HG03575 (cell line): ENCODE measurements around the gene ZNF775.

Experiments used
- ATAC-seq: cut with Tn5 transposase; IDR thresholded peaks from one replicate; pipeline ENCODE4 v1.9.1; 2021; ENCODE audit not compliant: unreplicated experiment, insufficient number of reproducible peaks, low FRiP score; ENCODE audit errors: extremely low read depth

The ZNF775 gene

DNA sequence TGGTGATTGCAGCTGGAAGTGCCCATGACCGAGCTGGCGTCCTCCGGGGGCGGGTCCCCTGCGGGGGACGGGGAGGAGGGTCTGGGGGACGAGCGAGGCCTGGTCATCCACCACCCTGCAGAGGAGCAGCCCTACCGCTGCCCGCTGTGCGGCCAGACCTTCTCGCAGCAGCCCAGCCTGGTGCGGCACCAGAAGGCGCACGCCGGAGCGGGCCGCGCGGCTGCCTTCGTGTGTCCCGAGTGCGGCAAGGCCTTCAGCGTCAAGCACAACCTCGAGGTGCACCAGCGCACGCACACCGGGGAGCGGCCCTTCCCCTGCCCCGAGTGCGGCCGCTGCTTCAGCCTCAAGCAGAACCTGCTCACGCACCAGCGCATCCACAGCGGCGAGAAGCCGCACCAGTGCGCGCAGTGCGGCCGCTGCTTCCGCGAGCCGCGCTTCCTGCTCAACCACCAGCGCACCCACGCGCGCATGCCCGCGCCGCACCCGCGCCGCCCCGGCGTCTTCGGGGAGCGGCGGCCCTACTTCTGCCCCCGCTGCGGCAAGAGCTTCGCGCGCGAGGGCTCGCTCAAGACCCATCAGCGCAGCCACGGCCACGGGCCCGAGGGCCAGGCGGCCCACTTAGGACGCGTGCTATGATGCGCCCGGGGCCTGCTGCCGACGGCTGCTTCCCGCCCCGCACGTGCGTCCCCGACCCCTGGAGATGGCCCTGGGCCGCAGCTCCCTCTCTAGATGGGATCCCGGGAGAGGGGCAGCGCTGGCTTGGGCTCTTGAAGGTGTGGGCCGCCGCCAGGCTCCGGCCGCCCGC, 28.7 kb downstream of the ZNF775 start:
- ATAC-seq, result no peak

- no peak for ATAC-seq
Observed at GRCh38 chr7:150408393-150409299, 29.5 kb downstream of the ZNF775 start.

GRCh38 chr7:150409300-150410030, 30.3 kb downstream of the ZNF775 start:
- no peak for ATAC-seq

DNA sequence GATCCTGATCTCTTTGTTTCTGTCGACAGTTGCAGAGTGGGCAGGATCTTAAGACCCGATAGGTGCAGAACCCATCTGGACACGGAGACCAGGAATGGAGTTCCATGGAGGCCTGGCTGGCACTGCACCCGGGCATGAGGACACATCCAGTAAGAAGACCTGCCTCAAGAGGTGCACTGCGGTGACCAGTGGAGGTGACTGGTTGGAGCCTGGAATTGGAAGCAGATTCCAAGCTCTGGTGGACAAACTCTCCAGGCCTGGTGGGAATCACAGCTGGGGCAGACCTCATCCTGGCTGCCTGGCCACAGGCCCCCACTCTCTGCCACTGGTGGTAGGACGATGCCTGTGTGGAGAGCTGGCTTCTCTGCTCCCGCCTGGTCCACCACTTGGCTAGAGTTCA, 31.0 kb downstream of the ZNF775 start:
- no peak for ATAC-seq

DNA sequence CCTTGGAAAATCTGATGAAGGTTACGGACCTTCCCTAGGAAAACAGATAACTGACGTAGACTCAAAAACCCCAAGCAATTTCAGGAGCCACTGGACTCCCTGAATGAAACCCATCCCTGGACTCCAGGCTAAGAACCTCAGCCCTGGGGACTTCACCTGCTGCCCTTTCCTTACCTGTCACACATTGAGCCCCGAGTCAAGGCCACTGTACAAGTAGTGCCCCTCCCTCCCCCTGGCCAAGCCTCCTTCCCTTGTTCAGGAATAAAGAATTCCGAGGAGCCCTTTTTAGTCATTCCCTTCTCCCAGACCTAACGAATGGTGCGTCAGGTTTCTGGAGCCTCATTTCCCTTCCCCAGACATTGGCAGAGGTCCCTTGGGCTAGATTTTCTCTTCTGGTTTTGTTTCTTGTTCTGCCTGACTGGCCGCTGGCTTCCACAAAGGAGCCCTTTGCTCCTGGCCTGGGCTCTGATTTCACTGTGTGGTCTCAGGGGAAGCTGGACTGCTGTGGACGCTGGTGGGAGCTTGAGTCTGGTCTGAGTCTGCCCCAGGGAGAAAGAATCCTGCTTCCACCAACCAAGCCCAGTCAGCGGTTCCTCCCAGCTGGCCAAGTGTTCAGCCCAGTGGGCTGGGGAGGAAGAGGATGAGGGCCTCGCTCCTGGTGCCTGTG, 31.7 kb downstream of the ZNF775 start:
- ATAC-seq, result no peak

GRCh38 chr7:150411606-150412005, 32.5 kb downstream of the ZNF775 start:
- no peak for ATAC-seq

DNA sequence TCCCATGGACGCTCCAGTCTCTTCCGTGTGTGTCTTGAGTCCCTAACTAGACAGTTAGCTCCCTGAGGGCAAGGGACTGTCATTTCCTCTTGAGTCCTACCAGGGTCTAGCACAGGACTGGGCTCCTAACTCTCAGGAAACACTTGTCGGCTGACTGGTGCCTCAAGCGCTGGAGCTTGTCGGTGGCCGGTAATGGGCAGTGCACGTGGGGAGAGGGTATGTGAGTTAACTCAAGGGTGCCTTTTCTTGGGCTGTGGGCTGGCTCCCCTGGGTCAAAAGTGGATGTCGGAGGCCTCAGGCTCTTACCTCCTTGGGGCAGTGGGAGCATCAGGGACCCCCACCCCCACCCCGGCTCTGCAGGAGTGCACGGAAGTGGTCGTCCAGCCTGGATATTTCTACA, 32.9 kb downstream of the ZNF775 start:
- ATAC-seq, result no peak

DNA sequence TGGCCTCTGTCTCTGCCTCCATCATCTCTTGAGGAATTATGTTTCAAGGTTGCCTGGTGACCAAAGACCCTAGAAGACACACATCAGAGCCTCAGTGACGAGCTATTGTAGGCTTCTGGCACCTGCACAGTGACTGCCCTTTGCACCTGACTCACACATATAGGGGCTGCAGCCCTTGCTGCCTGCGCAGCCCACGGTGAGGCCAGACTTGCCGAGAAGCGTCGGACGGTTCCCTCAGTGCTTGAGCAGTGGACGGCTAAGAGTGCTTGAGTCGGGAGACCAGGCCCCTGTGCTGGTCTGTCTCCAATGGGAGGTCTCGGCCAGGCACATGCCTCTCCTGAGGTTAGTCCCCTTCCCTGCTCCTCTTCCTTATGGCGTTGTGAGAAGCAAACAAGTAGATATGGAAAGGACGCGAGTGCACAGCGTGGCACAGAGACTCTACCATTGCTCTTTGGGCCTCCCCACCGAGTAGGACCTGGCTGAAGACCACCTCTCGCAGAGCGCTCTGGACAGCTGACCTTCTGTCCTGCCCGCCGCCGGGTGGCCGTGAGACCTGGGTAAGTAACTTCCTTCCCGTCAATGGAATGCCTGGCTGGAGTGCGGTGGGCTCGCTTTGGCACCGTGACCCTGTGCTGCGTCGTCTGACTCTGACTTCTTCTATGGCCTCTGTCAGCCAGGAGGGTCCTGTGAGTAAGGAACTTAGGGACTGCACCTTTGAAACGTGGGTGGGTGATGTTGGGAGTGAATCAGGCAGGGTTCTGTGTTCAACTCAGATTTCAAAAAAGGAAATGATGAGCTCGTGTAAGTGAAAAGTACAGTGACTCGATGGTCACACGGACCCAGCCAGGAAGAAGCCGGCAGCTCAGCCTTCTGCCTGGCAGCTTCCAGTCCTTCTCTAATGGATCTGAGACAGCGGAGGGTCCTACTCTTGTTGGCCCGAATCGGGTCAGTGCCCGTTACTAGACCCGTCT, 33.7 kb downstream of the ZNF775 start:
- ATAC-seq, result no peak

DNA sequence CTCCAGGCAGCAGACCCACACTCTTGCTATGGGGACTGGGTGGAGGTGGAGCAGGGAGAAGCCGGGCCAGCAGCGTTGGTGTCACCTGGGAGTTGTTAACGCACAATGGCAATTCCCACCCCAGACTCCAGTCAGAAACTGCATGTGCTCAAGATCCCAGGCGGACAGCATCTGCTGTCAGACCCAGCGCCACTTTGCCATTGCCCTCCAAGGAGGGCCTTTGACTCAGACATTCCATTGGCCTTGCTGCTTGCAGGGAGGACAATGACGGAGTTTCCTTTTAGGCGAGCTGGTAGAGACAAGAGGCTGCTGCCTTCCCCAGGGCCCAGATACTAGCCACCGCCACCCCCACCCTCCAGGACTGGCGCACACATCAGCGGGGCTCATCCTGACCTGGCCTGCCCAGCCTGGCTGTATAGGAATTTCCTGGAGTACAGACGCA, 34.5 kb downstream of the ZNF775 start:
- no peak for ATAC-seq

GRCh38 chr7:150415161-150416153, 36.3 kb downstream of the ZNF775 start:
- ATAC-seq, result no peak

DNA sequence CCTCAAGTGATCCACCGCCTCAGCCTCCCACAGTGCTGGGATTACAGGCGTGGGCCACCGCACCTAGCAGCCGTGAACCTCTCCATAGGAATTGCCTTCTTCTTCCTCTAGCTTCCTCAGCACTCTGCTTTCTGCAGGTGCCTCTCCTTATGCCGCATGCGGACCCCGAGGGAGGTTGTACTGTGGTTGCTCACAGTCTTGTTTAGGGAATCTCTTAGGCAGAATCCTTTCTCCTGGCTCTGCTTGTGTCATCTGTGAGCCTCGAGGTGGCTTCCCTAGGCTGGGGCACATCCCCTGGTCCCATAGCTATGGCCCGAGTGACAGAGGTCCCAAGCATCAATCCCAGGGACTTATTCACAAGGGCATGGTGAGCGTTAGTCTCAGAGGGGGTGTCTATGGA, 38.1 kb downstream of the ZNF775 start:
- no peak for ATAC-seq

DNA sequence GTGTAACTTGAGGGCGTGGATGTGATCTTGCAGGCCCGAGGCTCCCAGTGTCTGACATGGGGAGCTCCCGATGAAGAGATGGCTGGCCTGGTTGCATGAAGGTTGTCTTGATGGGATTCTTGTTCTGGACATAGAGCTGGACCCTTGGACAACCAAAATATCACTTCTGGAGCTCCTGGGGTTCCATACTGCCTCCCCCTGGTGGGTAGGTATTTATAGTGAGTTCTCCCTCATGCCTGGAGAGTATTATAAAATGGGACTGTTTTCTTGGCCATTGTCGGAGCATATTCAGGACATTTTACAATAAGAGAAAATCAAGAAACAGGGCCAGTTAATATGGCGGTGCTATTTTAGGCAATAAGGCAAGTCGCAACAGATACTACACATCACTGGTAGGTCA, 38.7 kb downstream of the ZNF775 start:
- ATAC-seq, result no peak

DNA sequence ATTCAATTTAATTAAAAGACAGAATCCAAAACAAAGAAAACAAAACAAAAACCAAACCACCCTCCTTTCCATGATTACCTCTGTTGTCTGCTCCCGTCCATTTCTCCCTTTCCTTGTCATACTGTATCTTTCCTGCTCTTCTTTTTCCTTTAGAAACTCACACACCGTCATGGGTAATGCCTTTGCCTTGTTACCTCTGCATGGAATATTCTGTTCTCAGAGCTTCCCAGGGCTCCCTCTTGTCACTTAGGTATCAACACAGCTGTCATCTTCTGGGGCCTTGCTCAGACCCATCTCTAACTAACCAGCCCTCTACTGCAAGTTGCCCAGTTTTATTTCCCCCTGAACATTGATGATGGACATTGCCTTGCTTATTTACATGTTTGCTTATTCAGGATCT, 41.1 kb downstream of the ZNF775 start:
- ATAC-seq, result no peak

GRCh38 chr7:150420987-150421674, 42.0 kb downstream of the ZNF775 start:
- ATAC-seq, result peak; percentile 65

DNA sequence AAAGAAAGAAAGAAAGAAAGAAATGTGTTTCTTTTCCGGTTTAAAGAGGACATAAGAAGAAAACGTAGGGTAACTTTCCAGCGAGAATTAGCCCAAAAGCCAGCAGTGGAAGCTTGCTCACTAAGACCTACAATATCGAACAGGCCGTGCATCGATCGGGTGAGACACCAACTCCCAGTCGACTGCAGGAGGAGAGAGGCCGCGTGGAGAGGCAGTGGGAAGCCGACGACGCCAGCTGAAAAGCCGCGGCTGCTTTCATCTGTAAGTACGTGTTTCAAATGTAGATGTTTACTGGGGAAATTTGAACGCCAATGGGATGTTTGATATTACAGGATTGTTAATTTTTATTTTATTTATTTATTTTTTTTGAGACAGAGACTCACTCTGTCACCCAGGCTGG, 42.7 kb downstream of the ZNF775 start:
- no peak for ATAC-seq

DNA sequence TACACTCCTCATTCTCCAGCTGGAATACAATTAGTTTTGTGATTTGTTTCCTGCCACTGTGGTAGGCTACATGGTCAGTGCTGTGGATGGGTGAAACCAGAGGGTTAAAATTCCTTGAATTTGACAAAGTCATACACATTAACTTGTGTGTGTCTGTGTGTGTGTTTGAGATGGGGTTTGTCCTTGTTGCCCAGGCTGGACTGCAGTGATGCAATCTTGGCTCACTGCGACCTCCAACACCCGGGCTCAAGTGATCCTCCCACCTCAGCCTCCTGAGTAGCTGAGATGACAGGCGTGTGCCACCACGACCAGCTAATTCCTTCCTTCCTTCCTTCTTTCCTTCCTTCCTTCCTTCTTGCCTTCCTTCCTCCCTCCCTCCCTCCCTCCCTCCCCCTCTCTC, 46.5 kb downstream of the ZNF775 start:
- ATAC-seq, result no peak
